ENCODE results near the gene PIPOX. TPM values are rescaled to one million over a fixed set of nuclear protein-coding genes. Genes with fewer than 3 reads are reported as not detected.
A peak's percentile ranks its signal among the peaks of the same experiment; 100 is the strongest.
"Not testable (repeated sequence)": the region's sequence is repeated elsewhere in the genome, so short reads cannot be mapped to it uniquely, and the experiment has no call there.

The PIPOX gene
- total and polyA plus RNA-seq, 2 donors from 2014 or later = 2.8 to 78.0 TPM

GRCh38 chr17:29085223-29085622 is 42.3 kb downstream of the PIPOX start:
- FAIRE-seq = no peak

GRCh38 chr17:29086628-29087332 is 43.8 kb downstream of the PIPOX start:
- intact Hi-C loops (cut with DNase I) = no loop called here
- Histone ChIP-seq H3K27me3 (ENCODE audit: control insufficient read depth, insufficient read depth, low read length) (no peaks in the 10 kb centered on the region), H3K27ac (ENCODE audit: low read depth in 2 of 2, low read length in 2 of 2) (no peak overlapping the region), H3K4me3 (ENCODE audit: low read length in 3 of 3) (no peak overlapping the region), H3K4me1 (ENCODE audit: control insufficient read depth in 2 of 3, insufficient read depth in 2 of 3, low read depth in 1 of 3, low read length in 3 of 3) (peaks cover 0 to 4% (median 0%) of the 10 kb centered on the region in 3 donors), H3K36me3 (ENCODE audit: control insufficient read depth in 2 of 3, insufficient read depth in 3 of 3, low read length in 3 of 3) (peaks cover 2 to 54% (median 33%) of the 10 kb centered on the region in 3 donors), H3K9ac (ENCODE audit: low read length in 3 of 3) (no peak overlapping the region), H3K9me3 (ENCODE audit: control insufficient read depth in 2 of 3, insufficient read depth in 1 of 3, low read length in 3 of 3) (no peaks in the 10 kb centered on the region)
- TF ChIP-seq CTCF (IDR thresholded peaks at IDR 0.05; ENCODE audit: borderline replicate concordance, extremely low read depth, insufficient read depth) = no peak
- DNase-seq (no peak), FAIRE-seq (no peak)

More at GRCh38 chr17:29085223-29085622, 42.3 kb downstream of the PIPOX start:
- no peaks in the 10 kb centered on the region for H3K27me3 ChIP-seq (ENCODE audit: control insufficient read depth, insufficient read depth, low read length)
- no peak for TF ChIP-seq CTCF (IDR thresholded peaks at IDR 0.05; ENCODE audit: borderline replicate concordance, extremely low read depth, insufficient read depth)
- H3K36me3 ChIP-seq (ENCODE audit: control insufficient read depth in 2 of 3, insufficient read depth in 3 of 3, low read length in 3 of 3) = peaks cover 2 to 52% (median 26%) of the 10 kb centered on the region in 3 donors
- DNase-seq = peak in 1 of 5 donors; percentile 35
- peaks cover 0 to 4% (median 0%) of the 10 kb centered on the region in 3 donors for H3K4me1 ChIP-seq (ENCODE audit: control insufficient read depth in 2 of 3, insufficient read depth in 2 of 3, low read depth in 1 of 3, low read length in 3 of 3)
- H3K4me3 ChIP-seq (ENCODE audit: low read length in 3 of 3) = no peak overlapping the region
- intact Hi-C loops (cut with DNase I) = no loop called here
- H3K27ac ChIP-seq (ENCODE audit: low read depth in 2 of 2, low read length in 2 of 2) = no peak overlapping the region
- no peak overlapping the region for H3K9ac ChIP-seq (ENCODE audit: low read length in 3 of 3)
- no peaks in the 10 kb centered on the region for H3K9me3 ChIP-seq (ENCODE audit: control insufficient read depth in 2 of 3, insufficient read depth in 1 of 3, low read length in 3 of 3)

GRCh38 chr17:29088782-29089181 is 45.8 kb downstream of the PIPOX start:
- FAIRE-seq; H3K9me3 ChIP-seq (ENCODE audit: control insufficient read depth in 2 of 3, insufficient read depth in 1 of 3, low read length in 3 of 3); H3K9ac ChIP-seq (ENCODE audit: low read length in 3 of 3); H3K4me1 ChIP-seq (ENCODE audit: control insufficient read depth in 2 of 3, insufficient read depth in 2 of 3, low read depth in 1 of 3, low read length in 3 of 3); H3K4me3 ChIP-seq (ENCODE audit: low read length in 3 of 3); DNase-seq; H3K27me3 ChIP-seq (ENCODE audit: control insufficient read depth, insufficient read depth, low read length); intact Hi-C loops (cut with DNase I); H3K27ac ChIP-seq (ENCODE audit: low read depth in 2 of 2, low read length in 2 of 2): not testable (repeated sequence)
- H3K36me3 ChIP-seq (ENCODE audit: control insufficient read depth in 2 of 3, insufficient read depth in 3 of 3, low read length in 3 of 3) = peaks cover 0 to 70% (median 36%) of the 10 kb centered on the region in 3 donors

DNA sequence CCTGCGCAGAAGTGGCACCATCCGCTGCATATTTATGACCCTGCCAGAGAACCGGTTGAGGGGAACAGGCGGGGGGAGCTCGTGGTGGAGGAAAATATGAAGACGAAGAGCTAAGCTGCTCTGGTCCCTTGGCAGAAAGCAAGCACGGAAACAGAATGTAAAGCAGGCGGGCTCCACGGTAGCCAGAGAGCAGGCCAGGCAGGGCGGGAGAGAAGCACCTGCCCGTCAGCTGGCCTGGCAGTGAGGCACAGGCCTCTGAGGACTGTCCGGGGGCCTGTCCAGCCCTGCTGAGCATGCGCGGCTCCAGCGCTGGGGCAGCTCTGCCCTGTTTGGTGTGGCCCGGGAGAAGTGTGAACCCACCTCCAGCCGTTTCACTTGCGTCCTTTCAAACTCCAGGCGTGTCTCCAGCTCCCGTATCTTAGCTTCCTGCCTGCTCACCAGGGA is 46.7 kb downstream of the PIPOX start:
- no peaks in the 10 kb centered on the region for H3K27me3 ChIP-seq (ENCODE audit: control insufficient read depth, insufficient read depth, low read length)
- no peaks in the 10 kb centered on the region for H3K9me3 ChIP-seq (ENCODE audit: control insufficient read depth in 2 of 3, insufficient read depth in 1 of 3, low read length in 3 of 3)
- H3K4me1 ChIP-seq (ENCODE audit: control insufficient read depth in 2 of 3, insufficient read depth in 2 of 3, low read depth in 1 of 3, low read length in 3 of 3) = no peaks in the 10 kb centered on the region
- no peak overlapping the region for H3K9ac ChIP-seq (ENCODE audit: low read length in 3 of 3)
- intact Hi-C loops (cut with DNase I) = no loop called here
- no peak overlapping the region for H3K27ac ChIP-seq (ENCODE audit: low read depth in 2 of 2, low read length in 2 of 2)
- TF ChIP-seq CTCF (IDR thresholded peaks at IDR 0.05; ENCODE audit: borderline replicate concordance, extremely low read depth, insufficient read depth) = no peak
- DNase-seq (peak in 3 of 5 donors; percentile 71 to 79 (median 77)), FAIRE-seq (no peak)
- H3K4me3 ChIP-seq (ENCODE audit: low read length in 3 of 3) = no peak overlapping the region
- peaks cover 0 to 76% (median 36%) of the 10 kb centered on the region in 3 donors for H3K36me3 ChIP-seq (ENCODE audit: control insufficient read depth in 2 of 3, insufficient read depth in 3 of 3, low read length in 3 of 3)

Measured in kidney (tissue), 14 donors.